H1 (cell line): ENCODE results near the gene TACR2. TPM values are rescaled to one million over a fixed set of nuclear protein-coding genes. Genes with fewer than 3 reads are reported as not detected.

Experiments
- BCL11A ChIP-seq, 2 experiments: IDR thresholded peaks; one replicate each; pipeline ENCODE4 v1.6.1; 2011; ENCODE audit warnings: low read depth in 2 of 2, low read length in 2 of 2, mild to moderate bottlenecking in 2 of 2
- EGR1 ChIP-seq: IDR thresholded peaks from 2 replicates; pipeline ENCODE4 v1.6.1; 2011; ENCODE audit warnings: low read depth, low read length, borderline replicate concordance
- EP300 ChIP-seq, 2 experiments: IDR thresholded peaks; 1 replicate in 1 of 2; 2 replicates in 1 of 2; pipeline ENCODE4 v1.6.1; 2011 to 2012; ENCODE audit warnings: low read depth in 2 of 2, low read length in 2 of 2, mild to moderate bottlenecking in 2 of 2, borderline replicate concordance in 1 of 2, inconsistent platforms in 1 of 2, moderate library complexity in 1 of 2
- HDAC2 ChIP-seq, 2 experiments: fragments of 300-600 bp in 1 of 2; sonication (generic) in 1 of 2; IDR thresholded peaks; 2 replicates each; pipeline ENCODE4 v1.6.1; 2011 to 2012; ENCODE audit warnings: low read depth in 2 of 2, low read length in 2 of 2, mild to moderate bottlenecking in 2 of 2, moderate library complexity in 2 of 2, borderline replicate concordance in 1 of 2, inconsistent platforms in 1 of 2
- SP1 ChIP-seq: IDR thresholded peaks from 2 replicates; pipeline ENCODE4 v1.6.1; 2011; ENCODE audit warnings: low read depth, low read length
- polyA plus RNA-seq, 7 experiments: library from polyadenylated mRNA; depleted of rRNA in 3 of 7; stranded (reverse) in 5 of 7; unstranded in 2 of 7; fragments of >200 nt in 5 of 7; fragments of 200-250 nt in 2 of 7; gene quantifications; 1 replicate in 5 of 7; 2 replicates in 1 of 7; 4 replicates in 1 of 7; pipeline versions ENCODE4 v1.2.1 to v1.2.3, GENCODE V29; 2011 to 2013; ENCODE audit warnings: missing spikeins in 2 of 7, mixed read lengths in 2 of 7
- total RNA-seq: library from RNA; stranded (reverse); fragmentation: NEBNext Ultra II Directional; extraction: Animal tissue kit (Norgen Biotek cat#: 25700); gene quantifications from 2 replicates; pipeline ENCODE4 v1.2.1, GENCODE V29; 2021

TACR2 gene
- total and polyA plus RNA-seq, 2 of the 8 experiments (the other 6 are each of a cell fraction or from before 2014, with no cell fraction given) = 0.06 TPM; not detected in 1

GRCh38 chr10:69434926-69435325 is 18.2 kb upstream of the TACR2 start (continued):
- TF ChIP-seq EP300 (IDR thresholded peaks at IDR 0.05; ENCODE audit: borderline replicate concordance in 1 of 2, low read depth in 2 of 2, low read length in 2 of 2) (no peak), HDAC2 (IDR thresholded peaks at IDR 0.05; ENCODE audit: borderline replicate concordance in 1 of 2, low read depth in 2 of 2, low read length in 2 of 2) (no peak), SP1 (no peak), BCL11A (IDR thresholded peaks at IDR 0.05; ENCODE audit: low read depth in 2 of 2, low read length in 2 of 2) (no peak), EGR1 (no peak)
